GM12891 (cell line): ENCODE results near the gene CPNE5.

Experiments used
- POLR2A ChIP-seq: IDR thresholded peaks from 2 replicates; pipeline ENCODE4 v1.6.1; 2011; ENCODE audit warnings: low read depth, low read length, control low read depth
- POLR2AphosphoS5 ChIP-seq: IDR thresholded peaks from 2 replicates; pipeline ENCODE4 v1.6.1; 2011; ENCODE audit warnings: low read depth, low read length, control low read depth

- TF ChIP-seq POLR2A (no peak), POLR2AphosphoS5 (no peak)
Measured at GRCh38 chr6:36757206-36757605, 82.0 kb downstream of the CPNE5 start.
